ENCODE data around the gene LPIN1.
A peak's percentile ranks its signal among the peaks of the same experiment; 100 is the strongest.

Gene LPIN1

GRCh38 chr2:11746376-11746806 is at the start of gene LPIN1:
LPIN1 (plus strand) TSS chr2:11746632; CDS start chr2:11765542, 18,910 bp downstream.
- DNase-seq (ENCODE audit: low read depth in 2 of 2): peak; percentile 76 to 77

- no peak for DNase-seq (ENCODE audit: low read depth in 2 of 2)
These were observed 49.7 kb upstream of the LPIN1 start for GRCh38 chr2:11696736-11697102.

GRCh38 chr2:11697103-11697871 is 49.1 kb upstream of the LPIN1 start:
- no peak for DNase-seq (ENCODE audit: low read depth in 2 of 2)

GRCh38 chr2:11698009-11698922 is 48.2 kb upstream of the LPIN1 start:
- DNase-seq (ENCODE audit: low read depth in 2 of 2): no peak

- DNase-seq (ENCODE audit: low read depth in 2 of 2): no peak
These were observed 46.5 kb upstream of the LPIN1 start for GRCh38 chr2:11699686-11700670.

- no peak for DNase-seq (ENCODE audit: low read depth in 2 of 2)
These were observed 45.2 kb upstream of the LPIN1 start for GRCh38 chr2:11701206-11701605.

GRCh38 chr2:11701751-11702301 is 44.6 kb upstream of the LPIN1 start:
- no peak for DNase-seq (ENCODE audit: low read depth in 2 of 2)

GRCh38 chr2:11702946-11703345 is 43.5 kb upstream of the LPIN1 start:
- no peak for DNase-seq (ENCODE audit: low read depth in 2 of 2)

GRCh38 chr2:11703700-11704099 is 42.7 kb upstream of the LPIN1 start:
- no peak for DNase-seq (ENCODE audit: low read depth in 2 of 2)

- no peak for DNase-seq (ENCODE audit: low read depth in 2 of 2)
These were observed 41.4 kb upstream of the LPIN1 start for GRCh38 chr2:11705063-11705462.

GRCh38 chr2:11705711-11706110 is 40.7 kb upstream of the LPIN1 start:
- DNase-seq (ENCODE audit: low read depth in 2 of 2): no peak

GRCh38 chr2:11708106-11708505 is 38.3 kb upstream of the LPIN1 start:
- no peak for DNase-seq (ENCODE audit: low read depth in 2 of 2)

- no peak for DNase-seq (ENCODE audit: low read depth in 2 of 2)
These were observed 37.1 kb upstream of the LPIN1 start for GRCh38 chr2:11709293-11709692.

- no peak for DNase-seq (ENCODE audit: low read depth in 2 of 2)
These were observed 36.2 kb upstream of the LPIN1 start for GRCh38 chr2:11710210-11710609.

GRCh38 chr2:11710632-11711353 is 35.6 kb upstream of the LPIN1 start:
- DNase-seq (ENCODE audit: low read depth in 2 of 2): no peak

- DNase-seq (ENCODE audit: low read depth in 2 of 2): no peak
These were observed 35.1 kb upstream of the LPIN1 start for GRCh38 chr2:11711354-11711716.

- no peak for DNase-seq (ENCODE audit: low read depth in 2 of 2)
These were observed 34.7 kb upstream of the LPIN1 start for GRCh38 chr2:11711751-11712150.

GRCh38 chr2:11712866-11713265 is 33.6 kb upstream of the LPIN1 start:
- no peak for DNase-seq (ENCODE audit: low read depth in 2 of 2)

GRCh38 chr2:11713815-11714214 is 32.6 kb upstream of the LPIN1 start:
- no peak for DNase-seq (ENCODE audit: low read depth in 2 of 2)

GRCh38 chr2:11715987-11716652 is 30.3 kb upstream of the LPIN1 start:
- no peak for DNase-seq (ENCODE audit: low read depth in 2 of 2)

Measured in stimulated activated CD4-positive, alpha-beta T cell treated with anti-CD3 and anti-CD28 coated beads, Interleukin-12 subunit alpha, Interleukin-12 subunit beta, amount 100 ng/mL, for 24 hours (primary cell).